Suprapubic skin (tissue), 4 donors: ENCODE measurements around the gene PIGC. TPM values are rescaled to one million over a fixed set of nuclear protein-coding genes. Genes with fewer than 3 reads are reported as not detected.

Experiments
- DNase-seq, 2 donors: peaks; one replicate each; pipeline ENCODE4 v3.0.0-alpha.2; 2019; ENCODE audit warnings: low spot score in 2 of 2
- H3K27ac ChIP-seq: fragments of 200-600 bp; sonication (generic); one replicate; pipeline ENCODE4 v1.5.1; 2019
- H3K27me3 ChIP-seq: fragments of 200-600 bp; sonication (generic); one replicate; pipeline ENCODE4 v1.5.1; 2019
- H3K36me3 ChIP-seq: fragments of 200-600 bp; sonication (generic); one replicate; pipeline ENCODE4 v1.5.1; 2019
- H3K4me1 ChIP-seq: fragments of 200-600 bp; sonication (generic); one replicate; pipeline ENCODE4 v1.5.1; 2019
- H3K4me3 ChIP-seq: fragments of 200-600 bp; sonication (generic); one replicate; pipeline ENCODE4 v1.5.1; 2019; ENCODE audit warnings: mild to moderate bottlenecking
- H3K9me3 ChIP-seq: fragments of 200-600 bp; sonication (generic); one replicate; pipeline ENCODE4 v1.5.1; 2019
- EP300 ChIP-seq: sonication (generic); formaldehyde crosslinking; IDR thresholded peaks from one replicate; pipeline ENCODE4 v1.6.1; 2017; ENCODE audit warnings: antibody characterized with exemption
- POLR2A ChIP-seq, 2 donors: fragments of 450-650 bp; IDR thresholded peaks; one replicate each; pipeline ENCODE4 v1.6.1; 2017; ENCODE audit warnings: antibody characterized with exemption in 2 of 2, mild to moderate bottlenecking in 2 of 2, moderate library complexity in 2 of 2
- POLR2AphosphoS5 ChIP-seq, 3 donors: sonication (generic); formaldehyde crosslinking; IDR thresholded peaks; one replicate each; pipeline ENCODE4 v1.6.1; 2017; ENCODE audit warnings: antibody characterized with exemption in 3 of 3
- WGBS: methylation state at CpG from one replicate; pipeline ENCODE4 v1.1.5; 2018; 5-methylcytosine and 5-hydroxymethylcytosine counted together
- total RNA-seq, 4 donors: library from RNA; depleted of rRNA; stranded (reverse); fragments of >200 nt; gene quantifications; one replicate each; pipeline ENCODE4 v1.1.0, GENCODE V29; 2016
- TF ChIP-seq, protein P1 (sequence below), 2 donors: fragments of 200-600 bp in 1 of 2; fragments of 450-650 bp in 1 of 2; sonication (generic) in 1 of 2; IDR thresholded peaks; one replicate each; pipeline ENCODE4 v1.5.1; 2016 to 2019; ENCODE audit warnings: antibody characterized with exemption in 2 of 2, mild to moderate bottlenecking in 1 of 2, moderate library complexity in 1 of 2

PIGC gene
- total RNA-seq, 4 donors from 2014 or later, result 16.8 to 51.8 (median 34.1) TPM

GRCh38 chr1:172468296-172468695 is 24.4 kb upstream of the PIGC start:
- no peak overlapping the region for H3K4me3 ChIP-seq
- H3K9me3 ChIP-seq, result no peaks in the 10 kb centered on the region
- peaks cover 2% of the 10 kb centered on the region for H3K4me1 ChIP-seq
- DNase-seq, result no peak
- H3K36me3 ChIP-seq, result no peaks in the 10 kb centered on the region
- no peak overlapping the region for H3K27ac ChIP-seq
- WGBS, result 82% methylated on average over 5 of the region's 5 CpGs
- TF ChIP-seq, protein P1, sequence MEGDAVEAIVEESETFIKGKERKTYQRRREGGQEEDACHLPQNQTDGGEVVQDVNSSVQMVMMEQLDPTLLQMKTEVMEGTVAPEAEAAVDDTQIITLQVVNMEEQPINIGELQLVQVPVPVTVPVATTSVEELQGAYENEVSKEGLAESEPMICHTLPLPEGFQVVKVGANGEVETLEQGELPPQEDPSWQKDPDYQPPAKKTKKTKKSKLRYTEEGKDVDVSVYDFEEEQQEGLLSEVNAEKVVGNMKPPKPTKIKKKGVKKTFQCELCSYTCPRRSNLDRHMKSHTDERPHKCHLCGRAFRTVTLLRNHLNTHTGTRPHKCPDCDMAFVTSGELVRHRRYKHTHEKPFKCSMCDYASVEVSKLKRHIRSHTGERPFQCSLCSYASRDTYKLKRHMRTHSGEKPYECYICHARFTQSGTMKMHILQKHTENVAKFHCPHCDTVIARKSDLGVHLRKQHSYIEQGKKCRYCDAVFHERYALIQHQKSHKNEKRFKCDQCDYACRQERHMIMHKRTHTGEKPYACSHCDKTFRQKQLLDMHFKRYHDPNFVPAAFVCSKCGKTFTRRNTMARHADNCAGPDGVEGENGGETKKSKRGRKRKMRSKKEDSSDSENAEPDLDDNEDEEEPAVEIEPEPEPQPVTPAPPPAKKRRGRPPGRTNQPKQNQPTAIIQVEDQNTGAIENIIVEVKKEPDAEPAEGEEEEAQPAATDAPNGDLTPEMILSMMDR (IDR thresholded peaks at IDR 0.05), result no peak
- TF ChIP-seq POLR2A (IDR thresholded peaks at IDR 0.05) (no peak), POLR2AphosphoS5 (IDR thresholded peaks at IDR 0.05) (no peak), EP300 (no peak)
- H3K27me3 ChIP-seq, result no peaks in the 10 kb centered on the region

GRCh38 chr1:172467446-172467845 is 23.6 kb upstream of the PIGC start:
- no peaks in the 10 kb centered on the region for H3K4me1 ChIP-seq
- 61% methylated on average over 3 of the region's 3 CpGs for WGBS

GRCh38 chr1:172466795-172467407 is 23.0 kb upstream of the PIGC start:
- H3K27me3 ChIP-seq, result no peaks in the 10 kb centered on the region
- no peak overlapping the region for H3K4me3 ChIP-seq
- no peaks in the 10 kb centered on the region for H3K4me1 ChIP-seq
- no peaks in the 10 kb centered on the region for H3K9me3 ChIP-seq
- H3K27ac ChIP-seq, result no peak overlapping the region
- H3K36me3 ChIP-seq, result no peaks in the 10 kb centered on the region
- TF ChIP-seq EP300 (no peak), POLR2AphosphoS5 (IDR thresholded peaks at IDR 0.05) (no peak), POLR2A (IDR thresholded peaks at IDR 0.05) (no peak)
- TF ChIP-seq, protein P1 (IDR thresholded peaks at IDR 0.05), result no peak
- WGBS, result 95% methylated on average over 3 of the region's 3 CpGs
- DNase-seq, result no peak

More at GRCh38 chr1:172467446-172467845, 23.6 kb upstream of the PIGC start:
- Histone ChIP-seq H3K27me3 (no peaks in the 10 kb centered on the region), H3K36me3 (no peaks in the 10 kb centered on the region), H3K4me3 (no peak overlapping the region), H3K27ac (no peak overlapping the region), H3K9me3 (no peaks in the 10 kb centered on the region)
- DNase-seq, result no peak
- TF ChIP-seq EP300, result no peak
- TF ChIP-seq, protein P1 (IDR thresholded peaks at IDR 0.05), result no peak
- TF ChIP-seq POLR2AphosphoS5 (IDR thresholded peaks at IDR 0.05), result no peak
- TF ChIP-seq POLR2A (IDR thresholded peaks at IDR 0.05), result no peak

- DNase-seq, result no peak
- 75% methylated on average over 1 of the region's 1 CpG for WGBS
- Histone ChIP-seq H3K9me3 (no peaks in the 10 kb centered on the region), H3K4me1 (peaks cover 4% of the 10 kb centered on the region), H3K27ac (no peak overlapping the region), H3K36me3 (no peaks in the 10 kb centered on the region), H3K4me3 (no peak overlapping the region), H3K27me3 (no peaks in the 10 kb centered on the region)
- TF ChIP-seq, protein P1 (IDR thresholded peaks at IDR 0.05), result peak in 1 of 2 donors; percentile 3
- TF ChIP-seq EP300, result no peak
- no peak for TF ChIP-seq POLR2AphosphoS5 (IDR thresholded peaks at IDR 0.05)
Measured at GRCh38 chr1:172465617-172466016, 21.7 kb upstream of the PIGC start.

DNA sequence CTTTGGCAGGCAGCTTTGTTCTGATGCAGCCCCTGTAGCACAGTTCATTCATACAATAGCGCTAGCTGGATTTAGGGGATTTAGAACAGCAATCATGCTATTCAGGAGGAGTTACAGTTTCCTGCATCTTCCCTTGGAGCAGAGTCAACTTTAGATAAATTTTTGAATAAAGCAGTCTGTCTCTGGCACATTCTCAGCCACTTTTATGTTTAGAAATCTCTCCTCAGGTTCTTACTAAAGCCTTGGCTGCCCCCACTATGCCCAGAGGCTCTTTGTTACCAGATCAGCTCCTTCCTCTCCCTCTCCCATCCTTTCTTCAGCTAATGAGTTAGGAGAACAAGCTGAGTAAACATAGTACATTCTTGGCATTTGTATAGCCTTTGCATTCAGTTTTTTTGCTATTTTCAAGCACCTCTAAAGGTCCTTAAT is 17.0 kb upstream of the PIGC start:
- 23% methylated on average over 1 of the region's 1 CpG for WGBS
- H3K36me3 ChIP-seq, result no peaks in the 10 kb centered on the region

More for the DNA sequence above, 17.0 kb upstream of the PIGC start:
- H3K4me1 ChIP-seq, result peaks cover 4% of the 10 kb centered on the region
- H3K27ac ChIP-seq, result no peak overlapping the region
- no peak for DNase-seq
- H3K27me3 ChIP-seq, result peaks cover 7% of the 10 kb centered on the region
- H3K9me3 ChIP-seq, result no peaks in the 10 kb centered on the region
- no peak for TF ChIP-seq POLR2AphosphoS5 (IDR thresholded peaks at IDR 0.05)
- TF ChIP-seq POLR2A (IDR thresholded peaks at IDR 0.05), result no peak
- TF ChIP-seq EP300, result no peak
- TF ChIP-seq, protein P1 (IDR thresholded peaks at IDR 0.05), result no peak
- H3K4me3 ChIP-seq, result no peak overlapping the region
